PC-9 (cell line): Measurements from ENCODE around the gene LRP1B.

Source experiments
- CTCF ChIP-seq: fragments of 200-600 bp; sonication (generic); conservative IDR thresholded peaks from 2 replicates; pipeline ENCODE4 v1.6.1; 2017; ENCODE audit warnings: mixed run types, antibody characterized with exemption, mild to moderate bottlenecking, moderate library complexity
- EZH2 ChIP-seq: fragments of 200-600 bp; sonication (generic); IDR thresholded peaks from 2 replicates; pipeline ENCODE4 v1.8.0; 2017; ENCODE audit warnings: antibody characterized with exemption, low read depth

GRCh38 chr2:141280037-141280436 is 850.8 kb downstream of the LRP1B start:
- no peak for TF ChIP-seq CTCF
- no peak for TF ChIP-seq EZH2
